IMR-90 (cell line): ENCODE data around the gene PAX9. TPM values are rescaled to one million over a fixed set of nuclear protein-coding genes. Genes with fewer than 3 reads are reported as not detected.

ENCODE experiments used
- ATAC-seq: fragments of 200-7000 bp; cut with Tn5 transposase; 2 replicates; pipeline ENCODE4 v1.9.1; 2020; ENCODE audit warnings: low read depth, mild to moderate bottlenecking, moderate library complexity
- BruUV-seq: library from RNA; stranded (reverse); fragments of 400-500 nt; replicated peaks from 2 replicates; lab custom pipeline; 2021; lab: Mats Ljungman, UMichigan
- CTCF ChIA-PET: fragments of 300-600 bp; formaldehyde crosslinking; extraction: SDS; loops from one replicate; lab custom pipeline; 2021; ENCODE audit warnings: antibody characterized with exemption; lab: Yijun Ruan, JAX
- POLR2A ChIA-PET: fragments of 300-600 bp; sonication (Branson Sonifier 250); formaldehyde crosslinking; loops from one replicate; lab custom pipeline; 2022; ENCODE audit warnings: antibody characterized with exemption; ENCODE audit not compliant: unreplicated experiment; lab: Charles Lee
- DNase-seq: peaks from one replicate; pipeline ENCODE4 v3.0.0; 2013
- H2AFZ ChIP-seq: replicated peaks from 2 replicates; pipeline ENCODE3; 2013; ENCODE audit warnings: low read length, mild to moderate bottlenecking; ENCODE audit not compliant: poor library complexity
- H2AK5ac ChIP-seq: 2 replicates; pipeline ENCODE4 v1.6.1; 2013; ENCODE audit warnings: low read depth, low read length, inconsistent platforms
- H2AK9ac ChIP-seq: replicated peaks from 2 replicates; pipeline ENCODE3; 2013; ENCODE audit warnings: mild to moderate bottlenecking, low read depth, low read length, moderate library complexity; ENCODE audit not compliant: poor library complexity
- H2BK120ac ChIP-seq: 2 replicates; pipeline ENCODE4 v1.6.1; 2013; ENCODE audit warnings: low read depth, low read length, inconsistent platforms
- H2BK15ac ChIP-seq: 3 replicates; pipeline ENCODE4 v1.6.1; 2013; ENCODE audit warnings: low read depth, low read length, inconsistent platforms
- H2BK20ac ChIP-seq: 2 replicates; pipeline ENCODE4 v1.6.1; 2013; ENCODE audit warnings: low read depth, mild to moderate bottlenecking, inconsistent platforms, low read length, moderate library complexity
- H2BK5ac ChIP-seq: 2 replicates; pipeline ENCODE4 v1.6.1; 2013; ENCODE audit warnings: mild to moderate bottlenecking, low read depth, low read length, inconsistent platforms; ENCODE audit not compliant: poor library complexity, severe bottlenecking
- H3K14ac ChIP-seq: replicated peaks from 2 replicates; pipeline ENCODE4 v1.6.1; 2013; ENCODE audit warnings: low read depth, low read length, inconsistent platforms
- H3K18ac ChIP-seq: 2 replicates; pipeline ENCODE4 v1.6.1; 2013; ENCODE audit warnings: low read depth, low read length, control low read depth
- H3K23ac ChIP-seq: 2 replicates; pipeline ENCODE4 v1.6.1; 2013; ENCODE audit warnings: low read depth, low read length, inconsistent platforms
- H3K27ac ChIP-seq: 2 replicates; pipeline ENCODE4 v1.5.1; 2013; ENCODE audit warnings: mild to moderate bottlenecking, control low read depth, low read length; ENCODE audit not compliant: insufficient read depth
- H3K27me3 ChIP-seq: 2 replicates; pipeline ENCODE4 v1.6.1; 2013; ENCODE audit warnings: low read length; ENCODE audit not compliant: control insufficient read depth, insufficient read depth
- H3K36me3 ChIP-seq: 2 replicates; pipeline ENCODE4 v1.6.1; 2013; ENCODE audit warnings: low read length, mixed read lengths; ENCODE audit not compliant: control insufficient read depth, insufficient read depth
- H3K4ac ChIP-seq: 2 replicates; pipeline ENCODE4 v1.6.1; 2013; ENCODE audit warnings: low read depth, low read length, inconsistent platforms
- H3K4me1 ChIP-seq: 2 replicates; pipeline ENCODE4 v1.6.1; 2013; ENCODE audit warnings: low read length, mixed read lengths; ENCODE audit not compliant: control insufficient read depth, insufficient read depth
- H3K4me2 ChIP-seq: 2 replicates; pipeline ENCODE4 v1.6.1; 2013; ENCODE audit warnings: low read depth, mild to moderate bottlenecking, control low read depth, low read length, moderate library complexity
- H3K4me3 ChIP-seq: 2 replicates; pipeline ENCODE4 v1.5.1; 2013; ENCODE audit warnings: low read depth, mild to moderate bottlenecking, control low read depth, low read length, moderate library complexity; ENCODE audit not compliant: insufficient read depth
- H3K56ac ChIP-seq: 2 replicates; pipeline ENCODE4 v1.6.1; 2013; ENCODE audit warnings: low read length, inconsistent platforms; ENCODE audit not compliant: insufficient read depth; ENCODE audit errors: extremely low read depth
- H3K79me1 ChIP-seq, 2 experiments: 2 replicates each; pipeline ENCODE4 v1.6.1; 2013; ENCODE audit warnings: low read length in 2 of 2, inconsistent platforms in 1 of 2, low read depth in 1 of 2
- H3K9ac ChIP-seq: 2 replicates; pipeline ENCODE4 v1.6.1; 2013; ENCODE audit warnings: low read depth, low read length, control low read depth
- H3K9me1 ChIP-seq: 2 replicates; pipeline ENCODE4 v1.6.1; 2013; ENCODE audit warnings: low read length, inconsistent platforms; ENCODE audit not compliant: insufficient read depth
- H3K9me3 ChIP-seq: 2 replicates; pipeline ENCODE4 v1.6.1; 2013; ENCODE audit warnings: low read length; ENCODE audit not compliant: control insufficient read depth, insufficient read depth
- H4K20me1 ChIP-seq: 2 replicates; pipeline ENCODE4 v1.6.1; 2013; ENCODE audit warnings: low read length, inconsistent platforms; ENCODE audit not compliant: insufficient read depth
- H4K5ac ChIP-seq: 2 replicates; pipeline ENCODE4 v1.6.1; 2013; ENCODE audit warnings: mild to moderate bottlenecking, low read depth, low read length, control low read depth
- H4K8ac ChIP-seq, 2 experiments: 2 replicates each; pipeline ENCODE4 v1.6.1; 2013; ENCODE audit warnings: low read depth in 2 of 2, low read length in 2 of 2, control low read depth in 1 of 2, inconsistent platforms in 1 of 2
- H4K91ac ChIP-seq: 2 replicates; pipeline ENCODE4 v1.6.1; 2013; ENCODE audit warnings: low read depth, low read length, inconsistent platforms; ENCODE audit not compliant: insufficient read depth
- BHLHE40 ChIP-seq: fragments of 150-350 bp; IDR thresholded peaks from 2 replicates; pipeline ENCODE4 v1.6.1; 2016; ENCODE audit warnings: mild to moderate bottlenecking, low read depth, low read length
- CEBPB ChIP-seq: IDR thresholded peaks from 2 replicates; pipeline ENCODE4 v1.6.1; 2012; ENCODE audit warnings: low read depth, low read length, improper control_type of control experiment
- CHD1 ChIP-seq: IDR thresholded peaks from 2 replicates; pipeline ENCODE4 v1.6.1; 2012; ENCODE audit warnings: low read depth, low read length, improper control_type of control experiment
- CTCF ChIP-seq: conservative IDR thresholded peaks from 2 replicates; pipeline ENCODE4 v1.5.1; 2012; ENCODE audit warnings: mild to moderate bottlenecking, low read depth, low read length, improper control_type of control experiment
- ELK1 ChIP-seq: fragments of 150-350 bp; IDR thresholded peaks from 2 replicates; pipeline ENCODE4 v1.6.1; 2016; ENCODE audit warnings: low read depth, mild to moderate bottlenecking, low read length, moderate library complexity, borderline replicate concordance
- FOS ChIP-seq: fragments of 150-350 bp; IDR thresholded peaks from 2 replicates; pipeline ENCODE4 v1.6.1; 2016; ENCODE audit warnings: low read depth, low read length
- MAFK ChIP-seq: IDR thresholded peaks from 2 replicates; pipeline ENCODE4 v1.6.1; 2012; ENCODE audit warnings: low read depth, low read length, improper control_type of control experiment
- MAZ ChIP-seq: IDR thresholded peaks from 2 replicates; pipeline ENCODE4 v1.6.1; 2012; ENCODE audit warnings: low read depth, mild to moderate bottlenecking, low read length, improper control_type of control experiment, moderate library complexity, borderline replicate concordance
- MXI1 ChIP-seq: IDR thresholded peaks from 2 replicates; pipeline ENCODE4 v1.6.1; 2012; ENCODE audit warnings: low read depth, mild to moderate bottlenecking, low read length, moderate library complexity, borderline replicate concordance
- NFE2L2 ChIP-seq: fragments of 150-350 bp; IDR thresholded peaks from 2 replicates; pipeline ENCODE4 v1.6.1; 2016; ENCODE audit warnings: low read depth, mild to moderate bottlenecking, low read length
- POLR2A ChIP-seq: IDR thresholded peaks from 2 replicates; pipeline ENCODE4 v1.6.1; 2012; ENCODE audit warnings: mild to moderate bottlenecking, low read depth, low read length
- RAD21 ChIP-seq: IDR thresholded peaks from 2 replicates; pipeline ENCODE4 v1.6.1; 2012; ENCODE audit warnings: low read length, improper control_type of control experiment
- RCOR1 ChIP-seq: IDR thresholded peaks from 2 replicates; pipeline ENCODE4 v1.6.1; 2012; ENCODE audit warnings: mild to moderate bottlenecking, low read length, improper control_type of control experiment; ENCODE audit not compliant: insufficient replicate concordance
- RFX5 ChIP-seq: IDR thresholded peaks from 2 replicates; pipeline ENCODE4 v1.8.0; 2012; ENCODE audit warnings: low read depth, mild to moderate bottlenecking, low read length, moderate library complexity
- SMC3 ChIP-seq: fragments of 150-350 bp; IDR thresholded peaks from 2 replicates; pipeline ENCODE4 v1.6.1; 2016; ENCODE audit warnings: low read depth, mild to moderate bottlenecking, antibody characterized with exemption, low read length, moderate library complexity
- WGBS, 2 experiments: methylation state at CpG; one replicate each; pipeline versions ENCODE4 v1.1.5 to v1.1.7; 2013; ENCODE audit warnings: missing lambda C conversion rate in 2 of 2; ENCODE audit not compliant: insufficient read length in 1 of 2; ENCODE audit errors: extremely low coverage in 2 of 2; 5-methylcytosine and 5-hydroxymethylcytosine counted together
- dilution Hi-C: fragments of 300-500 bp; cut with HindIII; formaldehyde crosslinking; loops from one replicate; pipeline ENCODE4 v1.14.3; 2018; ENCODE audit warnings: low sequenced_read_pairs; ENCODE audit not compliant: unreplicated experiment
- in situ Hi-C: fragments of 300-500 bp; cut with MboI; formaldehyde crosslinking; loops from 3 replicates; pipeline ENCODE4 v1.14.3; 2019; ENCODE audit warnings: low sequenced_read_pairs, inconsistent platforms, mixed read lengths
- intact Hi-C: fragments of 100-400 bp; cut with micrococcal nuclease; formaldehyde crosslinking; loops from 2 replicates; pipeline ENCODE4 v1.10.0; 2022
- polyA plus RNA-seq, 3 experiments: library from polyadenylated mRNA; depleted of rRNA; stranded (reverse); fragments of >200 nt; gene quantifications; 2 replicates each; pipeline ENCODE4 v1.2.3, GENCODE V29; 2012; ENCODE audit warnings: low replicate concordance in 1 of 3
- total RNA-seq: library from RNA; depleted of rRNA; stranded (reverse); fragments of >200 nt; gene quantifications from 2 replicates; pipeline ENCODE4 v1.2.3, GENCODE V29; 2012
- TF ChIP-seq, protein P1 (sequence below): fragments of 150-350 bp; IDR thresholded peaks from 2 replicates; pipeline ENCODE4 v1.6.1; 2017; ENCODE audit warnings: mild to moderate bottlenecking, antibody characterized with exemption, low read length, low read depth

Gene PAX9
- total and polyA plus RNA-seq, 2 of the 4 experiments (the other 2 are of a cell fraction), result not detected

- ChIA-PET POLR2A (no interaction called here), CTCF (interaction anchor here (0.6 kb wide), 1 partner anchor 33 kb away, joined by 10 read pairs; no protein-coding TSS in a partner anchor)
- H3K4me3 ChIP-seq, result no peak overlapping the region
- no peak overlapping the region for H3K56ac ChIP-seq
- no peak overlapping the region for H2BK5ac ChIP-seq
- no peaks in the 10 kb centered on the region for H3K27me3 ChIP-seq
- TF ChIP-seq CTCF (no peak), MXI1 (no peak), RAD21 (no peak), BHLHE40 (no peak), MAFK (no peak), RFX5 (no peak), CEBPB (no peak), NFE2L2 (no peak), CHD1 (no peak), MAZ (no peak), RCOR1 (no peak), POLR2A (no peak), ELK1 (no peak), FOS (no peak), SMC3 (no peak)
- TF ChIP-seq, protein P1, sequence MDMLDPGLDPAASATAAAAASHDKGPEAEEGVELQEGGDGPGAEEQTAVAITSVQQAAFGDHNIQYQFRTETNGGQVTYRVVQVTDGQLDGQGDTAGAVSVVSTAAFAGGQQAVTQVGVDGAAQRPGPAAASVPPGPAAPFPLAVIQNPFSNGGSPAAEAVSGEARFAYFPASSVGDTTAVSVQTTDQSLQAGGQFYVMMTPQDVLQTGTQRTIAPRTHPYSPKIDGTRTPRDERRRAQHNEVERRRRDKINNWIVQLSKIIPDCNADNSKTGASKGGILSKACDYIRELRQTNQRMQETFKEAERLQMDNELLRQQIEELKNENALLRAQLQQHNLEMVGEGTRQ, result no peak
- H3K14ac ChIP-seq, result no peak overlapping the region
- no peaks in the 10 kb centered on the region for H3K9me3 ChIP-seq
- H3K4me1 ChIP-seq, result no peaks in the 10 kb centered on the region
- H2AK5ac ChIP-seq, result no peak overlapping the region
- BruUV-seq, result no TSS peak
- no peak overlapping the region for H2AK9ac ChIP-seq
- H3K4me2 ChIP-seq, result no peak overlapping the region
- no peaks in the 10 kb centered on the region for H3K9me1 ChIP-seq
- no peak overlapping the region for H4K91ac ChIP-seq
- no peak overlapping the region for H2BK120ac ChIP-seq
- no peak overlapping the region for H2BK15ac ChIP-seq
- H3K23ac ChIP-seq, result no peak overlapping the region
- in situ Hi-C loops (no loop called here), intact Hi-C loops (no loop called here), dilution Hi-C loops (no loop called here)
- DNase-seq, result no peak
- H3K36me3 ChIP-seq, result no peaks in the 10 kb centered on the region
- no peak overlapping the region for H4K5ac ChIP-seq
- no peak overlapping the region for H2BK20ac ChIP-seq
- H4K20me1 ChIP-seq, result no peaks in the 10 kb centered on the region
- no peak overlapping the region for H2AFZ ChIP-seq
- H3K18ac ChIP-seq, result no peak overlapping the region
- H4K8ac ChIP-seq, result no peak overlapping the region
- no peak overlapping the region for H3K4ac ChIP-seq
- no peak overlapping the region for H3K27ac ChIP-seq
- H3K9ac ChIP-seq, result no peak overlapping the region
- ATAC-seq, result no peak
- no peaks in the 10 kb centered on the region for H3K79me1 ChIP-seq
- WGBS, 2 experiments, result no CpG with 5 or more reads among the region's 2 CpGs
These were observed 40.8 kb downstream of the PAX9 start for GRCh38 chr14:36702474-36702873.
